Left cardiac atrium (tissue), 4 donors: ENCODE results near the gene TLE5. TPM values are rescaled to one million over a fixed set of nuclear protein-coding genes. Genes with fewer than 3 reads are reported as not detected.
"Not testable (repeated sequence)": the region's sequence is repeated elsewhere in the genome, so short reads cannot be mapped to it uniquely, and the experiment has no call there.

Experiments
- ATAC-seq, 2 donors: fragments of 200-7000 bp; cut with Tn5 transposase; one replicate each; pipeline ENCODE4 v1.9.1; 2020; ENCODE audit warnings: mild to moderate bottlenecking in 2 of 2, moderate library complexity in 2 of 2
- DNase-seq: peaks from one replicate; pipeline ENCODE4 v3.0.0-alpha.2; 2020
- intact Hi-C, 2 donors: fragments of 100-400 bp; cut with DNase I; formaldehyde crosslinking; loops; one replicate each; pipeline versions ENCODE4 v1.14.1 to v1.15.1; 2022 to 2023
- total RNA-seq, 2 donors: library from RNA; stranded (reverse); fragmentation: NEBNext Ultra II Directional; extraction: Animal tissue kit (Norgen Biotek cat#: 25700); gene quantifications; one replicate each; pipeline ENCODE4 v1.2.1, GENCODE V29; 2021
- donor health status: DM: no; HTN: yes; CAD: no.
- donor health status: DM: no; HTN: yes; CAD: no; lungs with severe emphysema.
- donor health status: DM: yes; HTN: yes; CAD: no.
- donor health status: Dilated cardiomyopathy.

The TLE5 gene
- total RNA-seq, 2 donors from 2014 or later = 698 to 715 TPM

DNA sequence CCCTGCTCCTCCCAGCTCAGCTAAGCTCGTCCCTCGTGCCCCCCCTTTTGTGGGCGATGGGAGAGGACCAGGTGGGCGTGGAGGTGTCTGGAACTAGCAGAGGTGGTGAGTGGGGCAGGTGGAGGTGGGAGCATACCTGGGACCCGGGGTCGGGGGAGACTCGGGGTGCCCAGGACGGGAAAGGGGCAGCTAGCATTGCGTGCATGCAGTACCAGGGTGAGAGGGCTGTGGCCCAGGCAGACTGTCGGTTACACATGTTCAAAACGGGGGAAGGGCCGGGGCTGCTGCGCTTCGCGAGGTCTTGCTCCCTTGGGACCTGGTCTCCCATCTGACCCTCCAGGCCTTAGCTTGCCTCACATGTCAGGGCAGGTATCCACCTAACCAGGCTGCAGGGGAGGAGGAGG, 9.1 kb downstream of the TLE5 start:
- DNase-seq (peak; percentile 18), ATAC-seq (no peak)
- intact Hi-C loops = no loop called here

DNA sequence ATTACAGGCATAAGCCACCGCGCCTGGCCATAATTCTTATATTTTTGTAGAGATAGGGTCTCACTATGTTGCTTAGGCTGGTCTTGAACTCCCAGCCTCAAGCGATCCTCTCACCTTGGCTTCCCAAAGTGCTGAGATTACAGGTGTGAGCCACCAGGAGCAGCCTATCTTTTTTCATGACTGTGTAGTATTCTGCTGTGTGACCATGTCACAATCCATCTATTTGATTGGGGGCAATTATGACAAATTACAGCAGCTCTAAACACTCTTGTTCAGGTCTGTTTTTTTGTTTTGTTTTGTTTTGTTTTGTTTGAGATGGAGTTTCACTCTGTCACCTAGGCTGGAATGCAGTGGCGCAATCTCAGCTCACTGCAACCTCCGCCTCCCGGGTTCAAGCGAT, 12.3 kb downstream of the TLE5 start:
- intact Hi-C loops, ATAC-seq, DNase-seq: not testable (repeated sequence)

GRCh38 chr19:3049089-3049488, 13.2 kb downstream of the TLE5 start:
- intact Hi-C loops = no loop called here
- no peak for DNase-seq

GRCh38 chr19:3048190-3048533, 14.1 kb downstream of the TLE5 start:
- intact Hi-C loops = no loop called here
- ATAC-seq = no peak
- no peak for DNase-seq

More at GRCh38 chr19:3049089-3049488, 13.2 kb downstream of the TLE5 start:
- no peak for ATAC-seq

- intact Hi-C loops = no loop called here
- DNase-seq (peak; percentile 86), ATAC-seq (peak; percentile 78 to 80)
Measured at GRCh38 chr19:3047496-3048189, 14.7 kb downstream of the TLE5 start.

- DNase-seq = no peak
- intact Hi-C loops = no loop called here
- peak; percentile 24 to 53 for ATAC-seq
Measured at GRCh38 chr19:3046698-3047495, 15.4 kb downstream of the TLE5 start.

GRCh38 chr19:3045885-3046697, 16.2 kb downstream of the TLE5 start:
- DNase-seq = no peak
- intact Hi-C loops = no loop called here
- ATAC-seq = no peak

- intact Hi-C loops = no loop called here
- DNase-seq (no peak), ATAC-seq (no peak)
Measured at GRCh38 chr19:3045191-3045590, 17.1 kb downstream of the TLE5 start.

- DNase-seq (no peak), ATAC-seq (no peak)
- intact Hi-C loops = no loop called here
Measured at GRCh38 chr19:3042621-3043267, 19.6 kb downstream of the TLE5 start.

- intact Hi-C loops = no loop called here
- DNase-seq (no peak), ATAC-seq (peak in 1 of 2 donors; percentile 19)
Measured at GRCh38 chr19:3041761-3042620, 20.3 kb downstream of the TLE5 start.

- intact Hi-C loops = no loop called here
- DNase-seq = no peak
Measured at GRCh38 chr19:3041327-3041726, 21.0 kb downstream of the TLE5 start.

DNA sequence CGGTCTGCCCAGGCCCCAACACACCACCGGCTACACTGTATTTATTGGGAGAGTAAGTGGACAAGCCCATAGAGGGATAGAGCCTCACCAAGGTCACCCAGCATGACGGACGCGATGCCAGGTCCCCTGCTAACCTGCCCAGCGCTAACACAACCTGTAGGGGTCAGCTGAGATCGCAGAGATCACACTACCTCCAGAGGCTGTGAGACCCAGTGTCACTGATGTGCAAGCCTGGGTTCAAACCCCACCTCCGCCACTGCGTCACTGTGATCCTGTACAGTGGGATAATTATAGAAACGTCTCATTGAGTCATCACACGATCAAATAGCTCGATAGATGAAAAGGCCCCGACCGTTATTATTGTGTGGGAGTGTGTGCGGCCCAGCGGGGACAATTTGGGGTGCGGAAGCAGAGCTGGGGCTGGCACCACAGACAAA, 22.6 kb downstream of the TLE5 start:
- ATAC-seq (no peak), DNase-seq (no peak)
- intact Hi-C loops = loop anchor here in 1 of 2 donors (10.0 kb wide), 1 partner anchor 55 kb away; no protein-coding TSS in a partner anchor

More at GRCh38 chr19:3041327-3041726, 21.0 kb downstream of the TLE5 start:
- ATAC-seq = no peak

DNA sequence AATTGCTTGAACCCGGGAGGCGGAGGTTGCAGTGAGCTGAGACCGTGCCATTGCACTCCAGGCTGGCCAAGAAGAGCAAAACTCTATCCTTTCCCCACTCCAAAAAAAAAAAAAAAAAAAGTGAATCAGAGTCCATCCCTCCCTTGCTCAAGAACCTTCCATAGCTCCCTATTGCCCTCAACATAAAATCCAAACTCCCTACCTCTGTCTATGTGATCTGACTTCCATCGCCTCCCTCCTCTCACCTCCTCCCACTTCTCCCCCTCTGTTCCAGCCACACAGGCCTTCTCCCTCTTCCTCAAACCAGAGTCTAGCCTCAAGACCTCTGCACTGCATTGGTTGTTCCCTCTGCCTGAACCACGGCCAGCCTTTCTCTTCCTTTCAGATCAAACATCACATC, 23.2 kb downstream of the TLE5 start:
- ATAC-seq (no peak), DNase-seq (no peak)
- intact Hi-C loops = loop anchor here in 1 of 2 donors (10.0 kb wide), 1 partner anchor 54 kb away; no protein-coding TSS in a partner anchor

- no peak for DNase-seq
- ATAC-seq = no peak
- intact Hi-C loops = loop anchor here in 1 of 2 donors (10.0 kb wide), 1 partner anchor 53 kb away; no protein-coding TSS in a partner anchor
Measured at GRCh38 chr19:3038214-3038613, 24.1 kb downstream of the TLE5 start.

DNA sequence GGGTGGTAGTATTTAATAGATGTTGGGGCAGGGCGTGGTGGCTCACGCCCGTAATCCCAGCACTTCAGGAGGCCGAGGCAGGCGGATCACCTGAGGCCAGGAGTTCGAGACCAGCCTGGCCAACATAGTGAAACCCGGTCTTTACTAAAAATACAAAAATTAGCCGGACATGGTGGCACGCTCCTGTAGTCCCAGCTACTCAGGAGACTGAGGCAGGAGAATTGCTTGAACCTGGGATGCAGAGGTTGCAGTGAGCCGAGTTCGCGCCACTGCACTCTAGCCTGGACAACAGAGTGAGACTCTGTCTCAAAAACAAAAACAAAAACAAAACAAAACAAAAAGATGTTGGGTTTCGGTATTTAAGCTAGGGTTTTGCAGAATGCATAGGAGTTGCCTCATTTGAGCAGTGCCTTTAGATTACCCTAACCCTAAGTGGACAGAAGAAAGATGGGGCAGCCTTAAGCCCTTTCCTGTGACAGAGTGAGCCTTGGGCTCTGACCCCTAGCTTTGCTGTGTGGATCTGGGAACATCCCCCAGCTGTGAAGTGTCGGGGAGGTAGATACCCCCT, 25.2 kb downstream of the TLE5 start:
- not testable (repeated sequence) for DNase-seq, ATAC-seq
- intact Hi-C loops = loop anchor here in 1 of 2 donors (10.0 kb wide), 1 partner anchor 52 kb away; no protein-coding TSS in a partner anchor

GRCh38 chr19:3036119-3036976, 25.9 kb downstream of the TLE5 start:
- intact Hi-C loops = loop anchor here in 1 of 2 donors (10.0 kb wide), 1 partner anchor 52 kb away; no protein-coding TSS in a partner anchor
- peak; percentile 86 to 93 for ATAC-seq
- peak; percentile 95 for DNase-seq
